Mesendoderm (in vitro differentiated cells): ENCODE measurements around the gene TENM4.

Experiments
- DNase-seq: peaks from one replicate; pipeline ENCODE4 v3.0.0; 2013
- H2AK5ac ChIP-seq: 2 replicates; pipeline ENCODE4 v1.6.1; 2013; ENCODE audit warnings: low read length, inconsistent platforms
- H2BK120ac ChIP-seq: 2 replicates; pipeline ENCODE4 v1.6.1; 2013; ENCODE audit warnings: low read depth, mild to moderate bottlenecking, low read length, moderate library complexity, mixed read lengths
- H2BK15ac ChIP-seq: replicated peaks from 2 replicates; pipeline ENCODE4 v1.6.1; 2013; ENCODE audit warnings: low read depth, mild to moderate bottlenecking, moderate library complexity
- H2BK5ac ChIP-seq: 2 replicates; pipeline ENCODE4 v1.6.1; 2013; ENCODE audit warnings: low read length, inconsistent platforms
- H3K18ac ChIP-seq: 2 replicates; pipeline ENCODE4 v1.6.1; 2013; ENCODE audit warnings: mild to moderate bottlenecking, low read length, mixed read lengths
- H3K23ac ChIP-seq: one replicate; pipeline ENCODE4 v1.6.1; 2013; ENCODE audit warnings: low read length
- H3K27ac ChIP-seq: 2 replicates; pipeline ENCODE4 v1.5.1; 2013; ENCODE audit warnings: low read depth, mild to moderate bottlenecking, inconsistent platforms, low read length, moderate library complexity
- H3K27me3 ChIP-seq: 2 replicates; pipeline ENCODE4 v1.6.1; 2013; ENCODE audit warnings: low read length, control low read depth, mild to moderate bottlenecking, inconsistent platforms; ENCODE audit not compliant: insufficient read depth, poor library complexity
- H3K36me3 ChIP-seq: 2 replicates; pipeline ENCODE4 v1.6.1; 2013; ENCODE audit warnings: low read length, inconsistent platforms; ENCODE audit not compliant: control insufficient read depth, insufficient read depth
- H3K4ac ChIP-seq: one replicate; pipeline ENCODE4 v1.6.1; 2013; ENCODE audit warnings: low read depth, mild to moderate bottlenecking, low read length, moderate library complexity
- H3K4me1 ChIP-seq: 2 replicates; pipeline ENCODE4 v1.6.1; 2013; ENCODE audit warnings: low read depth, low read length, inconsistent platforms; ENCODE audit not compliant: control insufficient read depth
- H3K4me2 ChIP-seq: 2 replicates; pipeline ENCODE4 v1.6.1; 2013; ENCODE audit warnings: low read length
- H3K4me3 ChIP-seq: 2 replicates; pipeline ENCODE4 v1.5.1; 2013; ENCODE audit warnings: mild to moderate bottlenecking, low read length
- H3K56ac ChIP-seq: one replicate; pipeline ENCODE4 v1.6.1; 2013; ENCODE audit warnings: low read length
- H3K79me1 ChIP-seq: 2 replicates; pipeline ENCODE4 v1.6.1; 2013; ENCODE audit warnings: low read length, inconsistent platforms
- H3K79me2 ChIP-seq: 2 replicates; pipeline ENCODE4 v1.6.1; 2013; ENCODE audit warnings: mild to moderate bottlenecking, low read length; ENCODE audit not compliant: control insufficient read depth, insufficient read depth
- H3K9ac ChIP-seq: 2 replicates; pipeline ENCODE4 v1.6.1; 2013; ENCODE audit warnings: low read length, inconsistent platforms
- H4K5ac ChIP-seq: one replicate; pipeline ENCODE4 v1.6.1; 2013; ENCODE audit warnings: low read length
- H4K8ac ChIP-seq: one replicate; pipeline ENCODE4 v1.6.1; 2013; ENCODE audit warnings: low read depth, mild to moderate bottlenecking, control low read depth, low read length, moderate library complexity
- WGBS: extraction: QIAGEN DNeasy Blood & Tissue Kit; methylation state at CpG from one replicate; pipeline ENCODE4 v1.1.7; 2013; ENCODE audit warnings: low lambda C conversion rate, missing lambda C conversion rate; ENCODE audit not compliant: insufficient coverage; ENCODE audit errors: extremely low coverage; 5-methylcytosine and 5-hydroxymethylcytosine counted together

The TENM4 gene

DNA sequence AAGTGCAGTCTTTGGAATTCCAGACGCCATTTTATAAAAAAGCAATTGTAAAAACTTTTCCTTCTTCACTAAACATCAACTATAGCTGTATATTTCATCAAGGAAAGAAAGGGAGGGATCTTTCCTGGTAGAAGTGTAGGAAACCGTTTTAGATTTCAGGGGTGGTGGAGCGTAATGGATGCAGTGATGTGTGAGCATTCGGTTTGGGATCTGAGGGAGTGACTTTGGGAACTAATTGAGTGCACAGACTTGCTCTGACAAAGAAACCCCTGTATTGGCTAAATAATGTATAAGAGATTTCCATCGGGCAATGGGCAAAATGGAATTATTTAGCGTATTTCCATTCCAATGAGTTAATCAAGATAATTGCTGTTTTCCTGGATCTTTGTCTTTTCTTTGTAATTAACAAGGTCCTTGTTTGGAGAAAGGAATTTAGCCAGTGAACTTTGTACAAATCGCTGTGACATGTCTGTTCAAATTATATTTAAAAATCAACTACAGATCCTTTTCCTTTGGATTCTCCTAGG lies 741.2 kb downstream of the TENM4 start:
- Histone ChIP-seq H3K4ac (no peak overlapping the region), H2BK5ac (no peak overlapping the region), H4K8ac (no peak overlapping the region), H3K36me3 (peaks cover 3% of the 10 kb centered on the region), H3K4me3 (no peak overlapping the region), H3K4me1 (no peaks in the 10 kb centered on the region), H4K5ac (no peak overlapping the region), H2AK5ac (no peak overlapping the region), H3K79me1 (no peaks in the 10 kb centered on the region), H3K9ac (no peak overlapping the region), H3K27ac (no peak overlapping the region), H3K4me2 (no peak overlapping the region), H2BK15ac (no peak overlapping the region), H3K23ac (no peak overlapping the region), H3K79me2 (no peaks in the 10 kb centered on the region), H2BK120ac (no peak overlapping the region), H3K27me3 (no peaks in the 10 kb centered on the region), H3K56ac (no peak overlapping the region), H3K18ac (no peak overlapping the region)
- WGBS: no CpG with 5 or more reads among the region's 7 CpGs
- no peak for DNase-seq

DNA sequence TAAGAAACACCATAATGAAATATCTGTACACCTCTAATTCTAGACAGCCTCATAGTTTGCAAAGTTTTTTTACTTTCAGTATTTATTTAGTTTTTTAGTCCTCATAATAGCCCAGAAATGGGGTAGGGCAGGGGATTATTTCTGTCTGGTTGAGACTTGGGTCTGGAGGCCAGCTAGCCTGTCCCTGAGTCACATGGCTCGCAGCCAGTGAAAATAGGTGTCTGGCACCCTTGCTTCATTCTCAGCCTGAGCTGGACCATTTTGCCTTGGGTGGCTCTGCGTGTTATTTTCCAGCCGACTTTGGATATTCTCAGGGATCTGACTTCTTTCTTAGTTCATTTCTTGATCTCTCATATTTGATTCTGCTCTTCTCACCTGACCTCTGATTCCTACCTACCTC lies 742.2 kb downstream of the TENM4 start:
- WGBS: no CpG with 5 or more reads among the region's 3 CpGs
- H3K79me2 ChIP-seq: no peaks in the 10 kb centered on the region
- H3K56ac ChIP-seq: no peak overlapping the region
- H3K27ac ChIP-seq: no peak overlapping the region
- H3K4ac ChIP-seq: no peak overlapping the region
- H2BK5ac ChIP-seq: no peak overlapping the region
- H2BK15ac ChIP-seq: no peak overlapping the region
- no peak overlapping the region for H3K4me2 ChIP-seq
- DNase-seq: no peak
- peaks cover 3% of the 10 kb centered on the region for H3K36me3 ChIP-seq
- H3K18ac ChIP-seq: no peak overlapping the region
- no peak overlapping the region for H4K8ac ChIP-seq
- no peaks in the 10 kb centered on the region for H3K79me1 ChIP-seq
- H4K5ac ChIP-seq: no peak overlapping the region
- no peak overlapping the region for H2BK120ac ChIP-seq
- no peaks in the 10 kb centered on the region for H3K27me3 ChIP-seq
- no peaks in the 10 kb centered on the region for H3K4me1 ChIP-seq
- no peak overlapping the region for H3K4me3 ChIP-seq
- H3K9ac ChIP-seq: no peak overlapping the region
- H3K23ac ChIP-seq: no peak overlapping the region
- no peak overlapping the region for H2AK5ac ChIP-seq

- Histone ChIP-seq H2AK5ac (no peak overlapping the region), H2BK5ac (no peak overlapping the region), H3K4me2 (no peak overlapping the region), H2BK15ac (no peak overlapping the region), H3K56ac (no peak overlapping the region), H3K4ac (no peak overlapping the region), H3K27me3 (no peaks in the 10 kb centered on the region), H3K18ac (no peak overlapping the region), H3K4me1 (no peaks in the 10 kb centered on the region), H3K79me1 (no peaks in the 10 kb centered on the region), H3K79me2 (no peaks in the 10 kb centered on the region), H4K5ac (no peak overlapping the region), H4K8ac (no peak overlapping the region), H3K23ac (no peak overlapping the region), H3K36me3 (no peaks in the 10 kb centered on the region), H2BK120ac (no peak overlapping the region), H3K27ac (no peak overlapping the region), H3K4me3 (no peak overlapping the region), H3K9ac (no peak overlapping the region)
- WGBS: no CpG with 5 or more reads among the region's 7 CpGs
- no peak for DNase-seq
Measured at GRCh38 chr11:78696177-78696576, 744.7 kb downstream of the TENM4 start.

DNA sequence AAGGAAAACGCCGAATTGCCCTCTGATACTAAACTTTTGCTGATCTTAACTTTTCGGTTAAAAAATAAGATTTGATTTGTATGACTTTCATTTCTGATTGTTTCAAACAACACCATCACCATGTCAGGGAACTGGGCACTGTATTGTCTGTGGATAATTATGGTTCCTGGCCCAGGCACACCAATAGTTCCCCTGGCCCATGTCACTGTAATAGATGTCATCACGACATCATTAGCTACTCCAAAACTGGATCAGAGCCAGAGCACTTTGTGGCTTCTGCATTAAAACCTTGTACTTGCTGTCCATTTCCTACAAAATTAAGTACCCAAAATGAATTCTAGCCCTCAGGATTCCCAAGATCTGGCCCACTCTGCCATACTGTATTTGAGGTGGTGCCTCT lies 746.7 kb downstream of the TENM4 start:
- H3K4me2 ChIP-seq: no peak overlapping the region
- H3K79me2 ChIP-seq: no peaks in the 10 kb centered on the region
- no peak overlapping the region for H2BK15ac ChIP-seq
- no peak overlapping the region for H2BK5ac ChIP-seq
- H3K23ac ChIP-seq: no peak overlapping the region
- no peaks in the 10 kb centered on the region for H3K79me1 ChIP-seq
- DNase-seq: no peak
- H3K27me3 ChIP-seq: no peaks in the 10 kb centered on the region
- no peak overlapping the region for H3K18ac ChIP-seq
- WGBS: no CpG with 5 or more reads among the region's 4 CpGs
- H3K9ac ChIP-seq: no peak overlapping the region
- H3K36me3 ChIP-seq: no peaks in the 10 kb centered on the region
- no peak overlapping the region for H3K56ac ChIP-seq
- no peak overlapping the region for H3K4me3 ChIP-seq
- H3K4me1 ChIP-seq: no peaks in the 10 kb centered on the region
- H2BK120ac ChIP-seq: no peak overlapping the region
- H2AK5ac ChIP-seq: no peak overlapping the region
- H3K4ac ChIP-seq: no peak overlapping the region
- H4K8ac ChIP-seq: no peak overlapping the region
- no peak overlapping the region for H3K27ac ChIP-seq
- H4K5ac ChIP-seq: no peak overlapping the region

GRCh38 chr11:78691215-78691614 lies 749.6 kb downstream of the TENM4 start:
- Histone ChIP-seq H2BK120ac (no peak overlapping the region), H3K36me3 (no peaks in the 10 kb centered on the region), H3K56ac (no peak overlapping the region), H2BK5ac (no peak overlapping the region), H4K5ac (no peak overlapping the region), H3K18ac (no peak overlapping the region), H3K9ac (no peak overlapping the region), H3K4ac (no peak overlapping the region), H3K4me2 (no peak overlapping the region), H2AK5ac (no peak overlapping the region), H3K4me1 (no peaks in the 10 kb centered on the region), H3K79me1 (no peaks in the 10 kb centered on the region), H3K27ac (no peak overlapping the region), H3K79me2 (no peaks in the 10 kb centered on the region), H3K27me3 (no peaks in the 10 kb centered on the region), H3K23ac (no peak overlapping the region), H3K4me3 (no peak overlapping the region), H2BK15ac (no peak overlapping the region), H4K8ac (no peak overlapping the region)
- WGBS: no CpG with 5 or more reads among the region's 2 CpGs
- no peak for DNase-seq

- no peaks in the 10 kb centered on the region for H3K4me1 ChIP-seq
- H3K56ac ChIP-seq: no peak overlapping the region
- no peak overlapping the region for H3K4ac ChIP-seq
- H3K4me3 ChIP-seq: no peak overlapping the region
- no peak overlapping the region for H3K23ac ChIP-seq
- H3K36me3 ChIP-seq: no peaks in the 10 kb centered on the region
- no CpG with 5 or more reads among the region's 2 CpGs for WGBS
- H3K9ac ChIP-seq: no peak overlapping the region
- H2AK5ac ChIP-seq: no peak overlapping the region
- no peak overlapping the region for H3K18ac ChIP-seq
- no peak overlapping the region for H2BK120ac ChIP-seq
- no peak overlapping the region for H2BK15ac ChIP-seq
- no peak overlapping the region for H3K27ac ChIP-seq
- no peak overlapping the region for H4K5ac ChIP-seq
- H3K27me3 ChIP-seq: no peaks in the 10 kb centered on the region
- DNase-seq: no peak
- H3K4me2 ChIP-seq: no peak overlapping the region
- H4K8ac ChIP-seq: no peak overlapping the region
- H3K79me1 ChIP-seq: no peaks in the 10 kb centered on the region
- no peaks in the 10 kb centered on the region for H3K79me2 ChIP-seq
- no peak overlapping the region for H2BK5ac ChIP-seq
Measured at GRCh38 chr11:78690352-78690987, 750.4 kb downstream of the TENM4 start.
